ENCODE data around the gene PEF1.

PEF1 gene

GRCh38 chr1:31662463-31662862 lies 17.8 kb upstream of the PEF1 start:
- H3K9me3 ChIP-seq (ENCODE audit: control insufficient read depth, low read depth, low read length): no peaks in the 10 kb centered on the region
- no peak overlapping the region for H3K9ac ChIP-seq (ENCODE audit: low read length)
- no peaks in the 10 kb centered on the region for H3K36me3 ChIP-seq (ENCODE audit: control insufficient read depth, low read depth, low read length)
- H3K27ac ChIP-seq (ENCODE audit: low read length): no peak overlapping the region
- no peak overlapping the region for H3K4me3 ChIP-seq (ENCODE audit: low read length)
- no peaks in the 10 kb centered on the region for H3K27me3 ChIP-seq (ENCODE audit: control insufficient read depth, insufficient read depth, low read length)
- H3K4me1 ChIP-seq (ENCODE audit: control insufficient read depth, low read depth, low read length): no peaks in the 10 kb centered on the region

- Histone ChIP-seq H3K4me1 (ENCODE audit: control insufficient read depth, low read depth, low read length) (no peaks in the 10 kb centered on the region), H3K4me3 (ENCODE audit: low read length) (no peak overlapping the region), H3K36me3 (ENCODE audit: control insufficient read depth, low read depth, low read length) (no peaks in the 10 kb centered on the region)
Observed at GRCh38 chr1:31661856-31662255, 17.2 kb upstream of the PEF1 start.

GRCh38 chr1:31660871-31661455 lies 16.3 kb upstream of the PEF1 start:
- no peaks in the 10 kb centered on the region for H3K27me3 ChIP-seq (ENCODE audit: control insufficient read depth, insufficient read depth, low read length)
- no peaks in the 10 kb centered on the region for H3K36me3 ChIP-seq (ENCODE audit: control insufficient read depth, low read depth, low read length)
- no peak overlapping the region for H3K27ac ChIP-seq (ENCODE audit: low read length)
- no peaks in the 10 kb centered on the region for H3K9me3 ChIP-seq (ENCODE audit: control insufficient read depth, low read depth, low read length)
- no peak overlapping the region for H3K4me3 ChIP-seq (ENCODE audit: low read length)
- H3K4me1 ChIP-seq (ENCODE audit: control insufficient read depth, low read depth, low read length): no peaks in the 10 kb centered on the region
- no peak overlapping the region for H3K9ac ChIP-seq (ENCODE audit: low read length)

More at GRCh38 chr1:31661856-31662255, 17.2 kb upstream of the PEF1 start:
- H3K9me3 ChIP-seq (ENCODE audit: control insufficient read depth, low read depth, low read length): no peaks in the 10 kb centered on the region
- no peak overlapping the region for H3K27ac ChIP-seq (ENCODE audit: low read length)
- H3K27me3 ChIP-seq (ENCODE audit: control insufficient read depth, insufficient read depth, low read length): no peaks in the 10 kb centered on the region
- no peak overlapping the region for H3K9ac ChIP-seq (ENCODE audit: low read length)

- Histone ChIP-seq H3K9ac (ENCODE audit: low read length) (no peak overlapping the region), H3K27me3 (ENCODE audit: control insufficient read depth, insufficient read depth, low read length) (no peaks in the 10 kb centered on the region), H3K4me1 (ENCODE audit: control insufficient read depth, low read depth, low read length) (no peaks in the 10 kb centered on the region), H3K36me3 (ENCODE audit: control insufficient read depth, low read depth, low read length) (no peaks in the 10 kb centered on the region), H3K4me3 (ENCODE audit: low read length) (no peak overlapping the region), H3K9me3 (ENCODE audit: control insufficient read depth, low read depth, low read length) (no peaks in the 10 kb centered on the region), H3K27ac (ENCODE audit: low read length) (no peak overlapping the region)
Observed at GRCh38 chr1:31659889-31660288, 15.2 kb upstream of the PEF1 start.

GRCh38 chr1:31658721-31659120 lies 14.0 kb upstream of the PEF1 start:
- Histone ChIP-seq H3K4me3 (ENCODE audit: low read length) (no peak overlapping the region), H3K9me3 (ENCODE audit: control insufficient read depth, low read depth, low read length) (no peaks in the 10 kb centered on the region), H3K9ac (ENCODE audit: low read length) (no peak overlapping the region), H3K27me3 (ENCODE audit: control insufficient read depth, insufficient read depth, low read length) (no peaks in the 10 kb centered on the region), H3K36me3 (ENCODE audit: control insufficient read depth, low read depth, low read length) (no peaks in the 10 kb centered on the region), H3K27ac (ENCODE audit: low read length) (no peak overlapping the region), H3K4me1 (ENCODE audit: control insufficient read depth, low read depth, low read length) (no peaks in the 10 kb centered on the region)

- Histone ChIP-seq H3K9me3 (ENCODE audit: control insufficient read depth, low read depth, low read length) (no peaks in the 10 kb centered on the region), H3K27me3 (ENCODE audit: control insufficient read depth, insufficient read depth, low read length) (no peaks in the 10 kb centered on the region), H3K4me3 (ENCODE audit: low read length) (no peak overlapping the region), H3K36me3 (ENCODE audit: control insufficient read depth, low read depth, low read length) (no peaks in the 10 kb centered on the region), H3K27ac (ENCODE audit: low read length) (no peak overlapping the region), H3K9ac (ENCODE audit: low read length) (no peak overlapping the region), H3K4me1 (ENCODE audit: control insufficient read depth, low read depth, low read length) (no peaks in the 10 kb centered on the region)
Observed at GRCh38 chr1:31657972-31658510, 13.4 kb upstream of the PEF1 start.

GRCh38 chr1:31657020-31657804 lies 12.5 kb upstream of the PEF1 start:
- Histone ChIP-seq H3K27ac (ENCODE audit: low read length) (no peak overlapping the region), H3K27me3 (ENCODE audit: control insufficient read depth, insufficient read depth, low read length) (no peaks in the 10 kb centered on the region), H3K9ac (ENCODE audit: low read length) (no peak overlapping the region), H3K4me3 (ENCODE audit: low read length) (no peak overlapping the region), H3K9me3 (ENCODE audit: control insufficient read depth, low read depth, low read length) (no peaks in the 10 kb centered on the region), H3K36me3 (ENCODE audit: control insufficient read depth, low read depth, low read length) (no peaks in the 10 kb centered on the region), H3K4me1 (ENCODE audit: control insufficient read depth, low read depth, low read length) (no peaks in the 10 kb centered on the region)

- H3K27ac ChIP-seq (ENCODE audit: low read length): no peak overlapping the region
- no peaks in the 10 kb centered on the region for H3K36me3 ChIP-seq (ENCODE audit: control insufficient read depth, low read depth, low read length)
- no peak overlapping the region for H3K4me3 ChIP-seq (ENCODE audit: low read length)
- H3K9me3 ChIP-seq (ENCODE audit: control insufficient read depth, low read depth, low read length): no peaks in the 10 kb centered on the region
- no peaks in the 10 kb centered on the region for H3K4me1 ChIP-seq (ENCODE audit: control insufficient read depth, low read depth, low read length)
- H3K9ac ChIP-seq (ENCODE audit: low read length): no peak overlapping the region
- no peaks in the 10 kb centered on the region for H3K27me3 ChIP-seq (ENCODE audit: control insufficient read depth, insufficient read depth, low read length)
Observed at GRCh38 chr1:31655756-31656155, 11.1 kb upstream of the PEF1 start.

- H3K9me3 ChIP-seq (ENCODE audit: control insufficient read depth, low read depth, low read length): no peaks in the 10 kb centered on the region
- no peaks in the 10 kb centered on the region for H3K27me3 ChIP-seq (ENCODE audit: control insufficient read depth, insufficient read depth, low read length)
- no peaks in the 10 kb centered on the region for H3K4me1 ChIP-seq (ENCODE audit: control insufficient read depth, low read depth, low read length)
- no peaks in the 10 kb centered on the region for H3K36me3 ChIP-seq (ENCODE audit: control insufficient read depth, low read depth, low read length)
- H3K9ac ChIP-seq (ENCODE audit: low read length): no peak overlapping the region
- H3K4me3 ChIP-seq (ENCODE audit: low read length): no peak overlapping the region
- no peak overlapping the region for H3K27ac ChIP-seq (ENCODE audit: low read length)
Observed at GRCh38 chr1:31655104-31655503, 10.4 kb upstream of the PEF1 start.

GRCh38 chr1:31654474-31654776 lies 9.7 kb upstream of the PEF1 start:
- H3K36me3 ChIP-seq (ENCODE audit: control insufficient read depth, low read depth, low read length): no peaks in the 10 kb centered on the region
- H3K9ac ChIP-seq (ENCODE audit: low read length): no peak overlapping the region
- no peaks in the 10 kb centered on the region for H3K4me1 ChIP-seq (ENCODE audit: control insufficient read depth, low read depth, low read length)
- no peak overlapping the region for H3K4me3 ChIP-seq (ENCODE audit: low read length)
- no peaks in the 10 kb centered on the region for H3K9me3 ChIP-seq (ENCODE audit: control insufficient read depth, low read depth, low read length)
- no peak overlapping the region for H3K27ac ChIP-seq (ENCODE audit: low read length)
- no peaks in the 10 kb centered on the region for H3K27me3 ChIP-seq (ENCODE audit: control insufficient read depth, insufficient read depth, low read length)

- Histone ChIP-seq H3K27me3 (ENCODE audit: control insufficient read depth, insufficient read depth, low read length) (no peaks in the 10 kb centered on the region), H3K4me3 (ENCODE audit: low read length) (no peak overlapping the region), H3K27ac (ENCODE audit: low read length) (no peak overlapping the region), H3K36me3 (ENCODE audit: control insufficient read depth, low read depth, low read length) (no peaks in the 10 kb centered on the region), H3K4me1 (ENCODE audit: control insufficient read depth, low read depth, low read length) (no peaks in the 10 kb centered on the region), H3K9me3 (ENCODE audit: control insufficient read depth, low read depth, low read length) (no peaks in the 10 kb centered on the region), H3K9ac (ENCODE audit: low read length) (no peak overlapping the region)
Observed at GRCh38 chr1:31653717-31654473, 9.2 kb upstream of the PEF1 start.
